GM18867 (cell line): Measurements from ENCODE around the gene RSAD1.

Experiments
- ATAC-seq: cut with Tn5 transposase; IDR thresholded peaks from one replicate; pipeline ENCODE4 v1.9.1; 2021; ENCODE audit warnings: mild to moderate bottlenecking, moderate library complexity; ENCODE audit not compliant: unreplicated experiment

RSAD1 gene

DNA sequence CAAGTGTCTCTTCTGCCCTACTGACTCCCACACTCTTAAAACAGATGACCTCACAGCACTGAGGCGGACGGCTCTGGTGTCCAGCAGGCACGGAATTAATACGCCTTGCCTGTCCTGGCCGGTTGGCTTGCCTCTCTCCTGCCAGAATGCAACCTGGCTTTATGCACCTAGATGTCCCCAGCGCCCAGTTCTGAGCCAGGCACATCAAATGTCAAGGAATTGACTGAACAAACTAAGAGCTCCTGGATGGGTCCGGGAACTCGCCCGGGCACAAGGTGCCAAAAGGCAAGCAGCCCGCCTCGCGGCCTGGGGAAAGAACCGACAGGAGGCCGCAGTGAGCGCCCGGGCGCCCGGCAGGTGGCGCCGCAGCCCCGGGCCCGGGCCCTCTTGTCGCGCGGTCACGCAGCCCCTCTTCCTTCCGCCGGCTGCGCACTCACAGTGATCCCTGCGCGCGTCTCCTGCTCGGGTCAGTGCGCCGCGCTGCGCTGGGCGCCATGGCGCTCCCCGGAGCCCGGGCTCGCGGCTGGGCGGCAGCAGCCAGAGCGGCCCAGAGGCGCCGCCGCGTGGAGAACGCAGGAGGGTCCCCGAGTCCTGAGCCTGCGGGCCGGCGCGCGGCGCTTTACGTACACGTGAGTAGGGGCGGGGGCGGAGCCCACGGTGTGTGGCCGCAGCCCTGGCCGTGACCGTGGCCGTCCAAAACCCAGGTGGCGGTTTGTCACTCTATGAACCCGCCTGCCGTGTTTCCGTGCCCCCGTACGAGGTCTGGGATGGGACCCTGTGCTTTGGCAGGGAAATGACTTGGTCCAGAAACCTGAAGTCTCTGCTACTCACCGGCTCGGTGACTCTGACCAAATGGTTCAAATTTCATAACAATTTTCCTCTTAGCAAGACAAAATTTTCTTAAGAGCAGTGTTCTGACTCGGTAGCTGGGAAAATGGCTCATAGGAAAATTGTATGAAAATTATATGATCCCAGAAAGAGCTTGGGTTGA lies at the start of gene RSAD1:
TSS of gene RSAD1 (plus strand) at position 470 of the 991 bp plus-strand sequence. CDS start at position 495, 25 bp downstream.
- ATAC-seq: peak; percentile 87

DNA sequence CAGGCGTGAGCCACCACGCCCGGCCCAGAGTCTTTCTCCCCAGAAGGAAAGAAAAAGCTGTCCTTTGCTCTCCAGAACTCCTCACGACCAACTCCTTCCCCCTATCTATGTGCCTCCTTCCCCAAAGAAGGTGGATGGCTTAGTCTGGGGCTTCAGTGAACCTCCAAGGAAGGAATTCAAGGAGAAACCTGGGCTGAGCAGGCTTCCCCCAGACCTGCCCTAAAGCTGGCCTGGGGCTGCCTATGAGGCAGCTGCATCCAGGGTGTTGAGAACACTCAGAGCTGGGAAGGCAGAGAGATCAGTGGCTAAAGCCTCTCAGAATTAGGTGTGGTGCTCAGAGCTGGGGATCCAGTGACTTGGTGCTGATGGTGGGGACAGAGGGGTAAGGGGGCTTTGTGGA lies 48.9 kb upstream of the RSAD1 start:
- ATAC-seq: no peak

DNA sequence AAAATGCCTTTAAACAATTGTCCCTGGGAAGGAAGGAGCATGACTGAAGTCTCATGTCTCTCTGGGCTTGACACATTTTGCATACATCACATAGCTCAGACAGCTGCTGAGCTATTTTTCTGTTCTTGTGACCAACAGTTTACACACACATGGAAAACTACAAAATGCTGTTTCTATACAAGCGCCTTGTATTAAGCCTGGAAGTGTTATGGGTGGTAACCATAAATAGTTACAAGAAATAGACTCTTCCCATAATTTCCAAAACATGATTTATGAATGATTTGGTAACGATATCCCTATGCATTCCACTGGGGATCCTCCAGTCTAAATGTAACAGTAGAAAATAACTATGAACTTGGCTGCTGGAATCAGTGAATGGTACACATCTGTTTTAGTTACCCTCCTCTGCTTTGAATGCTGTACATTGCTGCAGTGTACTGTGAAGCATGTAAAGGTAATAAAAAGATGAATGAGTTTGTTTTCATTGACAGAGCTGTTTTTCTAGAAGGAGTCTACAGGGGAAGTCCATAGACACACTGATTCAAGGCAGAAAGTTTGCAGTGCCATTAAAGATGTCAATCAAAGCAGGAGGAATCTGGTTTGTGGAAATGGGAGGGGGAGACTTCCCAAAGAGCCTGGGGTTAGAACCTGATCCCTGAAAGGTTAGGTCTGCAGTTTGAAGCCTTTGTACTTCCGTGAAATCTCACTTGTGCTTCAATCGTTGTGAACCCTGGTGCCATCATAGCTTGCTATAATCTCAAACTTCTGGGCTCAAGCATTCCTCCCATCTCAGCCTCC lies 47.6 kb upstream of the RSAD1 start:
- ATAC-seq: no peak

DNA sequence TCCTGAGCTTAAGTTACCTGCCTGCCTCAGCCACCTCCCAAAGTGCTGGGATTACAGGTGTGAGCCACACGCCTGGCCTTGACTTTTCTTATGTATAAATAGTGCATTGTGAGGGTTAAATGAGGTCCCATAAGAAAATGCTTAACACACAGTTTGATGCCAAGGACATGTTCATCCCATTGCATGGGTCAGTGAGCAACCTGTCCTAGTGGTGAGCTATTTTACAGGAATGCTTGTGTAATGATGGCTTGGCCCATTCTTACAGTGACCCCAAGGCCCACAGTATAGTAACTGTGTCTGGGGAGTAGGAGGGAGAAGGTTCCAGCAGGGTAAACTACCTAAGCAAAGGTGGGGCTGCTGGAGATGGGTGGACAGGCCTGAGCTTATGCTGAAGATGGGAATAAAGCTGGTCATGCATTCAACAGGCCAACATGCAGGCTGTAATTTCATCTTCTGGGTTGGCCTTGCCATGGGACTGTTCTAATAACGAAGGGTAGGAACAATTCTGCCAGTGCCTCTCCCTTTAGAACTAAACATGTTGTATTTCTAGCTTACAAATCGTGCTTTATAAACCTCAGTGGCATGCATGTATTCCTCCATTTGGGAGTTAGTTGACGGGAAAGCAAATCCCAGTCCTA lies 46.4 kb upstream of the RSAD1 start:
- ATAC-seq: no peak

DNA sequence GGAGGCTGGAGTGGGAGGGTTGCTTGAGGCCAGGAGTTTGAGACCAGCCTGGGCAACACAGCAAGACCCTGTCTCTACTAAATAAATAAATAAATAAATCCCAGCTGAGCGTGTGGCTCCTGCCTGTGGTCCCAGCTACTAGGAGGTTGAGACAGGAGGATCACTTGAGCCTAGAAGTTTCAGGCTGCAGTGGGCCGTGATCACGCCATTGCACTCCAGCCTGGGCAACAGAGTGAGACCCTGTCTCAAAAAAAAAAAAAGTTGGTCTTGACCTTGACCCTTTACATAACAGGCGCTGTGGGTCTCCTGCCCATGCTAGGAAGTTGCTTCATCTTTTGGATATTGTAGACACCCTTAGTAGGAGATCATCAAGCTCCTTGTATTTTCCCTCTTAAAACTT lies 41.3 kb upstream of the RSAD1 start:
- no peak for ATAC-seq

DNA sequence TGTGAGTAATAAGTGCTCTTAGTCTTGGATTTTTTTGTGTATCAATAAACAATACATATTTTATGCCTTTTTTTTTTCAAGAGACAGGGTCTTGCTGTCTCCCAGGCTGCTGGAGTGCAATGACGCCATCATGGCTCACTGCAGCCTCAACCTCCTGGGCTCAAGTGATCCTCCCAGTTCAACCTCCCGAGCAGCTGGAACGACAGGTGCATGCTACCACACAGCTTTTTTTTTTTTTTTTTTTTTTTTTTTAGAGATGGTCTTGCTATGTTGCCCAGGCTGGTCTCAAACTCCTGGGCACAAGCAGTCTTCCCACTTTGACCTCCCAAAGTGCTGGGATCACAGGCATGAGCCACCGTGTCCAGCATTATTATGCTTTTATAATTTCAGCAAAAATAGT lies 39.7 kb upstream of the RSAD1 start:
- ATAC-seq: no peak

DNA sequence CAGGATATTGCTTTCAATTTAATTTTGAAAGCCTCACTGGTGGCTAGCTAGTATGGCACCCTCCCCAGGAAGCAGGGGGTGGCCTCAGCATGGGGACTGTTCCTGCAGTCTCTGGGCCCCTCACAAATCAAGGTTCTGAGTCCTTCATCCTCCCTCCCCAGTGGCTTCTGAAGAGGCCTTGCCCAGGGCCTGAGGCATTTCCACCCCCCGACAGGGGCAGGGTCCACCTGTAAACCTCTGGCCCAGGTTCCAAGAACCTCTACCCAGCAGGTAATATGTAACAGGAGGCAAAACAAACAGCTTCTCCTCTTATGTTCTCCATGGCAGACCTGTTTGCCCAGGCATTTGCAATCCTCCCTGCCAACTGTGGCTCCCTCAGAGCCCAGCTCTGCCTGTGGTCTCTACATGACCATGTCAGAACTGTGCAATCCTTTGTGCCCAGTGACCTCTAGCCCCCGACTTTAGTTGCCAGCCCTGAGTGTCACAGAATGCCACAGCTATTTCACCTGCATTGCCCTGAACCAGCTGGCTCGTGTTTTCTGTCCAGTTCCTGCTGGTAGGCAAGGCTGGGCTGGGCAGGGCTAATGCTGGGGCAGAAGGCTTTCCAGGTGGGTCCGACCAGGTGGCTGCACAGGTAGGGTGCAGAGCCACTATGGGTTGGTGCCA lies 38.4 kb upstream of the RSAD1 start:
- no peak for ATAC-seq

DNA sequence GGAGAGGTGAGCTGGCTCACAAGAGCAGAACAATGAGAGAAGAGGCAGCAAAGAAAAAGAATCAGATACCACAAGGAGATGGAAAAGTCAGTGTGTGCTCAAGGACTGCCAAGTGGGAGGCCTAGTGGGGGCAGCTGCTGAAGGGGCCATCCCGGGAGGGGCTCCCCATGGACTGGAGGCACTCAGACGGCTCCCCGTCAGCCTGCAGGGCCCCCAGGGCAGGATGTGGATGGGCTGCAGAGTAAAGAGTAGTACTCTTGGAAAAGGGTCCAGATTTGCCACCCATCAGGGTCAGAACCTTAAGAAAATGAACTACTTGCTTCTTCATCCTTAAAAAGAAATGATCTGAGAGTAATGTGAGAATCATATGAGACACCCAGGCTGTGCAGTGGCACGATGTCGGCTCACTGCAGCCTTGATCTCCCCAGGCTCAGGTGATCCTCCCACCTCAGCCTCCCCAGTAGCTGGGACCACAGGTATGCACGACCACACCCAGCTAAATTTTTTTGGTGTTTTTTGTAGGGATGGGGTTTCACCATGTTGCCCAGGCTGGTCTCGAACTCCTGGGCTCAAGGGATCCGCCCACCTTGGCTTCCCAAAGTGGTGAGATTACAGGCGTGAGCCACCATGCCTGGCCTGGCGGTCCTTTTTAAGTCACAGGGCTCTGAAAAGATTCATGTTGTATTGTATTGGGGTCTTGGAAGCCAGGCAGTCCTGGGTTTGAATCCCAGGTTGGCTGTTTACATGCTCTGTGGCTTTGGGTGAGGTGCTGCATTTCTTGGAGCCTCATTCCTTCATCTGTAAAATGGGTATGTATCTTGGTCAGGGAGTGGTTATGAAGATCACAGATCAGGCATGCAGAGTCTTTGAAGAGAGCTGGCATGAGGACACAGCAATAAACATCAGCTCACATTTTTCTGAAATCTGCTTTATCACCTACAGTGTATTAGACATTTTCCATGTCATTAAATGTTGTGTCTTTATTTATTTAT lies 37.5 kb upstream of the RSAD1 start:
- ATAC-seq: no peak

DNA sequence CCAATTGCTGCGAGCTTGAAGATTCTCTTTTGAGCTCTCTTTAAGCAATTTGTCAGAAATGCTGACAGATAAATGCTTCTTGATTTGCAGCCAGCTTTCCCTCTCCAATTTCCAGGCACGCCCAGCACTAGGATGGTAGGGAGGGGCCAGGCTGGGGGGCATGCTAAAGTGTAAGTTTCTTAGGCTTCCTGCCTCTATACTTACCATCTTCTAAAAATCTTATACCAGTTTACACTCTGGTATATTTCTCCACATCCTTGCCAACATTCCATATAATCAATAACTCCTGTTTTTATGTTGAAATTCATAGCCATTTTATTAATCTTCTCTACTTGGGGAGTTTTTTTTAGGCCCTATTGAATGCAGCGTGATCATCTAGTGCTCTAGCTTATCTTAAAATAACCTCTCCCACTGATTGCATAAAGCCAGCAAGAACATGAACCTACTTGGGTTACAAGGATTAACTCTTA lies 35.1 kb upstream of the RSAD1 start:
- ATAC-seq: no peak

DNA sequence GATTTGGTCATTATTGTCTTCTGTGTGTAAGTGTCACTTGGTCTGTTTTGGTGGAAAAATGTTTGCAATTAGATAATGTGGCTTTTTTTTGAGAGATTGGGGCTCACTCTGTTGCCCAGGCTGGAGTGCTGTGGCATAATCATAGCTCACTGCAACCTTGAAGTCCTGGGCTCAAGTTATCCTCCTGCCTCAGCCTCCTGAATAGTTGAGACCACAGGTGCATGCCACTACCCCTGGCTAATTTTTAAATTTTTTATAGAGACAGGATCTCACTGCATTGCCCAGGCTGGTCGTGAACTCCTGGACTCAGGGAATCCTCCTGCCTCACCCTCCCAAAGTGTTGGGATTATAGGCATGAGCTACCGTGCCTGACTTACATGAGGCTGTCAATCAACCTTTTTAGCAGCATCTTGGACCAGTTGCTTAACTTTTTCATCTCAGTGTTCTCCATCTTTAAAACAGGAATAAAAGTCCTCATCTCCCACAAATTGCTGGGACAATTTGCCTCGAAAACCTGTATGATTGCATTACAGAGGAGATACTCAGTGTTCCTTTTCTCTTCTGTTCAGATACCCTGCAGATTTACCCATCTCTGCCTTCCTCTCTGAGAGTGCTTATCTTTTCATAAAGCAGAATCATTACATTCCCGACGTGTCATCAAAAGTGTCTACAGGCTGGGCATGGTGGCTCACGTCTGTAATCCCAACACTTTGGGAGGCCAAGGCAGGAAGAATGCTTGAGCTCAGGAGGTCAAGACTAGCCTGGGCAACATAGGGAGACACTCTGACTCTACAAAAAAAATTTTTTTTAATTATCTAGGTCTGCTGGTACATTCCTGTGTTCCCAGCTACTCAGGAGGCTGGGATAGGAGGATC lies 33.6 kb upstream of the RSAD1 start:
- no peak for ATAC-seq

DNA sequence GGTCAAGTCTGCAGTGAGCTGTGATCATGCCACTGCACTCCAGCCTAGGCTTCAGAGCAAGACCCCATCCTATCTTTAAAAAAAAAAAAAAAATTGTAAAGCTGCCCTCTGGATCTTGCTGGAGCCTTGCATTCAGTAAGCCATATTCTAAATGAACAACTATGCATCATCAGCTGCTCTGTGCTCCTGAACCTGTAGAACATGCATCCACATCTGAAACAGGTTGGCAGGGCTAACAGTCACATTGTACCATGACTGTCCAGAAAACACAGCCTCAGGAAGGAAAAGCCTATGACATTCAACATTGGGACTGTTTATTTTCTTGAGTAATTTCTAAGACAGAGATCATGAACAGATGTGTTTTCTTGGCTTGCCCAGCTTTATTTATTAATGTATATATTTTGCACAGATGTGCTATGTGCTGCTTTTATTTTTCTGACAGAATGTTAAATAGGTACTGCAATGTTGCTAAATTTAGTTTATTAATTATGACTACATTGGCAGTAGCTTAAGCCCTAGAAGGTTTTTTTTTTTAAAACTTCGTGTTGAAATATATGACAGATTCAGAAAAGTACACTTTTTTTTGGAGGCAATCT lies 32.8 kb upstream of the RSAD1 start:
- no peak for ATAC-seq

DNA sequence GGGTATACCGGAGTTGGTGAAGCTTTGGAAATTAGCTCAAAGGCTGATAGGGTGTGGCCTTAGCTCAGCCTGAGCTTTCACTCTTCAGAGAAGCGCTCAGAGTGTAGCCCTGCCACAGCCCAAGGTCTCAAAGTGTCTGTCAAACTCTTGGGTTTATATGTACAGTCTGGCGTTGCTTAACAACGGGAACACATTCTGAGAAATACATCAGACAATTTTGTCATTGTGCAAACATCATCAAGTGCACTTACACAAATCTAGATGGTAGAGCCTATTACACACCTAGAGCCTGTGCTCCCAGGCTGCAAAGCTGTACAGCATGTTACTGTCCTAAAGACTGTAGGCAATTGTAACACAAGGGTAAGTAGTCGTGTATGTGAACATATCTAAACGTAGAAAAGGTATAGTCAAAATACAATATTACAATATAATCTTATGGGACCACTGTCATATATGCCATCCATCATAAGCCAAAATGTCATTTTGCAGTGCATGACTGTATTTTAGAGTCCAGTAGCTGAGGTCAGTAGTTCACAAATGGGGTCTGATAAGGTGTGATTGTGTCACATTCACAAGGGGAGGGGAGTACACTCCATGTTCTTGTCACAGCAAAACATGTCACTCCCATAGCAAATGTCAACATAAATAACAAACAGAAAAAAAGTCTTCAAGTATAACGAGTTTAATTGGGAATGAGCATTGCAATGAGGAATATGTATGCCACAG lies 30.6 kb upstream of the RSAD1 start:
- ATAC-seq: no peak

DNA sequence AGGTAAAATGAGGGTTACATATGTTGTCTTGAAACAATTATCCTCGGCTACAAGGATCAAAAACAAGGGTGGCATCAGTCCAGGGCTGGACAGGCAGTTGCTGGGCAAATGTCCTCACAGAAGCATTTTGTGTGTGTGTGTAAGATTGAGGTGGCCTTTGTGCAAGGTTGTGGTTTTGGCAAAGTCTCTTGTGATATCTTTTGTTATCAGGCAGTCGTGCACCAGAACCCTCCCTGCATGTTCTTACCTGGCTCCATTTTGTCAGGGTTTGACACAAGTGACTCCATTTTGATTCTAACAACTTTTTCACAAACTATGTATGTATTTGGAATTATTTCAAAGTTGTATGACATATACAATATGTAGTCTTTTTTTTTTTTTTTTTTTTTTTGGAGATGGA lies 30.0 kb upstream of the RSAD1 start:
- no peak for ATAC-seq

DNA sequence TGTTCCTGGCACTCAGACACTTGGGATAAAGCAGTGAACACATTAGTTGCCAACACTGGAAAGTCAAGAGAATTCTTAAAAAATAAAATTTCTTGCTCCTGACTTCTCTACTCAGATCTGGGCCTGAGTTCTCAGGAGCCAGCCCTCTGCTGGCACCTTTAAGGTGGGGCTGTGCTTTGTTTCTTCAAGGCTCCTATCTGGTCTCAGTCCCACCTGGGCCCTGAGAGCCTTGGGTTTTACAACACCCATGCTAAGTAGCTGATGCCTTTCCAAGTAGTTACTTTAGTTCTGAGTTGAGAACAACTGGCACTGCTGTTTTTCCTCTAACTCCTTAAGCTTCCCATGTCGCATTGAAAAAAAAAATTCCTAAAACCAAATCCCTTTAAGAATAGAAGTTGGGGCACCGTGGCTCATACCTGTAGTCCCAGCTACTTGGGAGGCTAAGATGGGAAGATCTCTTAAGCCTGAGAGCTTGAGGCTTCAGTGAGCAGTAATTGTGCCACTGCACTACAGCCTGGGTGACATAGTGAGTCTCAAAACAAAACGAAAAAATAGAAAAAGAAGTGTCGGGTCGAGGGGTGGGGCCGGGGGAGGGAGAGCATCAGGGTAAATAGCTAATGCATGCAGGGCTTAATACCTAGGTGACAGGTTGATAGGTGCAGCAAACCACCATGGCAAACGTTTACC lies 26.6 kb upstream of the RSAD1 start:
- no peak for ATAC-seq

DNA sequence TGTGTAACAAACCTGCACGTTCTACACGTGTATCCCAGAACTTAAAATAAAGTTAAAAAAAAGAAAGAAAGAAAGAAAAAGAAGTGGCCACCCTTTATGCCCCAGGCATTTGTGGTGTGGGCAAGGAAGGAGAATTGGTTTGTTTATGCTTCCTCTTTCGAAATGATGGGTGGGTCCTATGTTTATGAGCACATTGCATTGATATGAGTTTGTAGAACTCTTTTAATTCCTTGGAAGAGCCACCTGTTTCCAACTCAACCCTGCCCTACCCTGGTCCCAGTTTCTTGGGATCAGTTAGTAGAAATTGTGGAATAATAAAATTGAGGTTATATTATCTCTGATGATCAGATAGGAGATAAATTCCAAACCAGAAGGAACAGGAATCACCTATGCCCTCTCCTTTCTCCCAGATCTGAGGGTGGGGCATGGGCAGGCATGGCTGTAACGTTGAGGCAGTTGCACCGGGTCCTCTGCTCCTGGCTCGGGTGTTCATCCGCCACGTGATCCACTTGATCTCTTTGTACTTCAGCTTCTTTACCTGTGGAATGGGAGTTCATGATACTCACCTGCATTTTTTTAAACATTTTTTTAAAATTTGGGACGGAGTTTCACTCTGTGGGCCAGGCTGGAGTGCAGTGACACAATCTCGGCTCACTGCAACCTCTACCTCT lies 25.9 kb upstream of the RSAD1 start:
- ATAC-seq: no peak

DNA sequence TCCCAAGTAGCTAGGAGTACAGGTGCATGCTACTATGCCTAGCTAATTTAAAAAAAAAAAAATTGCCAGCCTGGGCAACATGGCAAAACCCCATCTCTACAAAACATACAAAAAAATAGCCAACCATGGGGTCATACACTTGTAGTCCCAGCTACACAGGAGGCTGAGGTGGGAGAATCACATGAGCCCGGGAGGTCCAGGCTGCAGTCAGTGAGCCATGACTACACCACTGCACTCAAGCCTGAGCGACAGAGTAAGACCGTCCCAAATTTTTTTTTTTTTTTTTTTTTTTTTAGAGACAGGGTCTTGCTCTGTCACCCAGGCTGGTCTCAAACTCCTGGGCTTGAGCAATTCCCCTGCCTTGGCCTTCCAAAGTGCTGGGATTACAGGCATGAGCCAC lies 24.8 kb upstream of the RSAD1 start:
- no peak for ATAC-seq
